OCI-LY3 (cell line): Measurements from ENCODE around the gene MYBPC2.

Source experiments
- H2AFZ ChIP-seq: fragments of 200-600, 300-600 bp; shearing (Covaris generic); 2 replicates; pipeline ENCODE4 v1.6.0; 2014; ENCODE audit warnings: antibody characterized with exemption, low read depth, low read length
- H3K27ac ChIP-seq: fragments of 200-600, 300-600 bp; sonication (generic); 2 replicates; pipeline ENCODE4 v1.5.1; 2014; ENCODE audit warnings: mild to moderate bottlenecking, low read length, moderate library complexity, mixed read lengths
- H3K27me3 ChIP-seq: fragments of 200-600, 300-600 bp; sonication (generic); 2 replicates; pipeline ENCODE4 v1.6.1; 2014; ENCODE audit warnings: low read depth, low read length, mixed read lengths
- H3K36me3 ChIP-seq: fragments of 200-600, 300-600 bp; sonication (generic); replicated peaks from 2 replicates; pipeline ENCODE3; 2014; ENCODE audit warnings: low read depth, low read length, mixed read lengths
- H3K4me1 ChIP-seq: fragments of 300-600, 200-600 bp; sonication (generic); 2 replicates; pipeline ENCODE4 v1.6.1; 2014; ENCODE audit warnings: low read length, mixed read lengths
- H3K4me2 ChIP-seq: fragments of 200-600, 300-600 bp; sonication (generic); 2 replicates; pipeline ENCODE4 v1.6.1; 2014; ENCODE audit warnings: low read length, mixed read lengths
- H3K4me3 ChIP-seq: fragments of 300-600, 200-600 bp; sonication (generic); 2 replicates; pipeline ENCODE4 v1.5.1; 2014; ENCODE audit warnings: antibody characterized with exemption, mild to moderate bottlenecking, low read length, moderate library complexity
- H3K79me2 ChIP-seq: fragments of 300-600, 200-600 bp; shearing (Covaris generic); 2 replicates; pipeline ENCODE4 v1.6.1; 2014; ENCODE audit warnings: mild to moderate bottlenecking, low read length, mixed read lengths
- H3K9ac ChIP-seq: fragments of 300-600, 200-600 bp; shearing (Covaris generic); 2 replicates; pipeline ENCODE4 v1.6.0; 2014; ENCODE audit warnings: mild to moderate bottlenecking, low read length, moderate library complexity
- H3K9me3 ChIP-seq: fragments of 200-600, 300-600 bp; shearing (Covaris generic); 2 replicates; pipeline ENCODE4 v1.6.1; 2014; ENCODE audit warnings: low read length, mixed read lengths; ENCODE audit not compliant: insufficient read depth
- H4K20me1 ChIP-seq: fragments of 200-600, 300-600 bp; sonication (generic); 2 replicates; pipeline ENCODE4 v1.6.1; 2016; ENCODE audit warnings: low read length, mixed read lengths; ENCODE audit not compliant: insufficient read depth
- EZH2phosphoT487 ChIP-seq: fragments of 200-600 bp; shearing (Covaris generic); IDR thresholded peaks from 2 replicates; pipeline ENCODE4 v1.6.1; 2018; ENCODE audit warnings: antibody characterized with exemption, mixed run types, low read depth
- TF ChIP-seq, protein P1 (sequence below): fragments of 200-600, 300-600 bp; sonication (generic); IDR thresholded peaks from 2 replicates; pipeline ENCODE4 v1.5.1; 2014; ENCODE audit warnings: antibody characterized with exemption, low read length, low read depth

Gene MYBPC2

DNA sequence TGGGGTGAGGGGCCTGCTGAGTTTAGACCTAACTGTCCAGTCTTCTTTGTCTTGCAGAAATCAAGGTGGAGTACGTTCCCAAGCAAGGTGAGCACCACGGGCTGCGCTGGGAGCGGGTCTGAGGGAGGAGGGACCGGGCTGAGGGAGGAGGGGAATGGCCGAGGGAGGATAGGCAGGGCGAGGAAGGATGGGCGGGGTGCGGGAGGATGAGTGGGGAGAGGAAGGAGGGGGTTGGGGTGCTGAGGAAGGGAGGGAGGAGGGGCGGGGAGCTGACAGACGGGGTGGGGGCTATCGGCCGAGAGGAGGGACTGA is 18.5 kb downstream of the MYBPC2 start:
- Histone ChIP-seq H3K27me3 (no peaks in the 10 kb centered on the region), H3K9ac (no peak overlapping the region), H3K36me3 (no peaks in the 10 kb centered on the region), H3K4me3 (no peak overlapping the region), H3K27ac (no peak overlapping the region), H2AFZ (no peak overlapping the region), H3K4me2 (no peak overlapping the region), H4K20me1 (no peaks in the 10 kb centered on the region), H3K4me1 (peaks cover 4% of the 10 kb centered on the region; the same call in 1 of the 2 replicates), H3K79me2 (no peaks in the 10 kb centered on the region), H3K9me3 (no peaks in the 10 kb centered on the region)
- no peak for TF ChIP-seq EZH2phosphoT487
- TF ChIP-seq, protein P1, sequence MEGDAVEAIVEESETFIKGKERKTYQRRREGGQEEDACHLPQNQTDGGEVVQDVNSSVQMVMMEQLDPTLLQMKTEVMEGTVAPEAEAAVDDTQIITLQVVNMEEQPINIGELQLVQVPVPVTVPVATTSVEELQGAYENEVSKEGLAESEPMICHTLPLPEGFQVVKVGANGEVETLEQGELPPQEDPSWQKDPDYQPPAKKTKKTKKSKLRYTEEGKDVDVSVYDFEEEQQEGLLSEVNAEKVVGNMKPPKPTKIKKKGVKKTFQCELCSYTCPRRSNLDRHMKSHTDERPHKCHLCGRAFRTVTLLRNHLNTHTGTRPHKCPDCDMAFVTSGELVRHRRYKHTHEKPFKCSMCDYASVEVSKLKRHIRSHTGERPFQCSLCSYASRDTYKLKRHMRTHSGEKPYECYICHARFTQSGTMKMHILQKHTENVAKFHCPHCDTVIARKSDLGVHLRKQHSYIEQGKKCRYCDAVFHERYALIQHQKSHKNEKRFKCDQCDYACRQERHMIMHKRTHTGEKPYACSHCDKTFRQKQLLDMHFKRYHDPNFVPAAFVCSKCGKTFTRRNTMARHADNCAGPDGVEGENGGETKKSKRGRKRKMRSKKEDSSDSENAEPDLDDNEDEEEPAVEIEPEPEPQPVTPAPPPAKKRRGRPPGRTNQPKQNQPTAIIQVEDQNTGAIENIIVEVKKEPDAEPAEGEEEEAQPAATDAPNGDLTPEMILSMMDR: no peak

DNA sequence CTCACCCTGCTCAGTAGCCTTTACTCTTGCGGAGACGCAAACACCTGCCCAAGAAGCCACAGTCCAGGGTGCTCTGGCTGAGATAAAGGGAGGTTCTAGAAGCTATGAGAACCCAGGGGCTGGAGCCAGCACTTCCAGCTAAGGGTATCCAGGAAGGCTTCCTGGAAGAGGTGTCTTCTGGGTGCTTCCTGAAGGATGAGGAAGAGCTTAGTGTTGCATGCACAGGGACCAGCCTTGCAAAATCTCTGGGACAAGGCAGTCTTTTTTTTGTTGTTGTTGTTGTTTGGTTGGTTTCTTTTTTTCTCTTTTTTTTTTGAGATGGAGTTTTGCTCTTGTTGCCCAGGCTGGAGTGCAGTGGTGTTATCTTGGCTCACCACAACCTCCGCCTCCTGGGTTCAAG is 20.6 kb downstream of the MYBPC2 start:
- no peaks in the 10 kb centered on the region for H3K36me3 ChIP-seq
- no peaks in the 10 kb centered on the region for H3K27me3 ChIP-seq
- H3K27ac ChIP-seq: no peak overlapping the region
- no peak overlapping the region for H3K4me3 ChIP-seq
- no peaks in the 10 kb centered on the region for H3K79me2 ChIP-seq
- TF ChIP-seq EZH2phosphoT487: no peak
- TF ChIP-seq, protein P1: no peak
- no peaks in the 10 kb centered on the region for H3K9me3 ChIP-seq
- H4K20me1 ChIP-seq: no peaks in the 10 kb centered on the region
- peaks cover 4% of the 10 kb centered on the region; the same call in 1 of the 2 replicates for H3K4me1 ChIP-seq
- no peak overlapping the region for H3K4me2 ChIP-seq
- H3K9ac ChIP-seq: no peak overlapping the region
- H2AFZ ChIP-seq: no peak overlapping the region

DNA sequence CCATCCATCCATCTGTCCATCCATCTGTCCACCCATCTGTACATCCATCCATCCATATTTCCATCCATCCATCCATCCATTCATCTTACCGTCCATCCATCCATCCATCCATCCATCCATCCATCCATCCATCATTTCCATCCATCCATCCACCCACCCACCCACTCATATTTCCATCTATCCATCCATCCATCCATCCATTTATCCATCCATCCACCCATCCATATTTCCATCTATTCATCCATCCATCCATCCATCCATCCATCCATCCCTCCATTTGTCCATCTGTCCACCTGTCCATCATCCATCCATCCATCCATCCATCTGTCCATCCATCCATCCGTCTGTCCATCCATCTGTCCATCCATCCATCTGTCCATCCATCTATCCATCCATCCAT is 23.3 kb downstream of the MYBPC2 start:
- Histone ChIP-seq H3K4me2 (no peak overlapping the region), H3K27me3 (no peaks in the 10 kb centered on the region), H3K9ac (no peak overlapping the region), H3K79me2 (no peaks in the 10 kb centered on the region), H2AFZ (no peak overlapping the region), H3K9me3 (no peaks in the 10 kb centered on the region), H3K36me3 (no peaks in the 10 kb centered on the region), H3K4me1 (peaks cover 19% of the 10 kb centered on the region), H3K27ac (no peak overlapping the region), H3K4me3 (no peak overlapping the region), H4K20me1 (no peaks in the 10 kb centered on the region)
- no peak for TF ChIP-seq EZH2phosphoT487
- TF ChIP-seq, protein P1: no peak

DNA sequence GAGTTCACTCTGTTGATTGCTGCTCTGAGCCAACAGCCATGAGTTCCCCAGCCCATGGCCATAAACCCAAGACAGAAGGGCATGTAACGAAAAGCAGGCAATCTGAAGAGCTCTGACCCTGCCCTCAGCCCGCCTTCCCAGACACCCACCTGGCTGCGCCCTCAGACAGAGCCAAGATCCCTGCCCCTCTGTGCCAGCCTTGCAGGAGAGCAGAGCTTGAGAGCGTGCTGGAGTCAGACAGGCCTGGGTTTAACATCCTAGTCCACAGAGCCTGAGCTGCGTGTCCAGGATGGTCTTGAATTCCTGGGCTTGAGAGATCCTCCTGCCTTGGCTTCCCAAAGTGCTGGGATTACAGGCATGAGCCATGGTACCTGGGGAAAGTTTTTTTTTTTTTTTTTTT is 24.6 kb downstream of the MYBPC2 start:
- no peaks in the 10 kb centered on the region for H3K79me2 ChIP-seq
- H2AFZ ChIP-seq: no peak overlapping the region
- no peak overlapping the region for H3K4me2 ChIP-seq
- H3K9me3 ChIP-seq: no peaks in the 10 kb centered on the region
- no peak for TF ChIP-seq EZH2phosphoT487
- TF ChIP-seq, protein P1: no peak
- H3K4me1 ChIP-seq: peaks cover 25% of the 10 kb centered on the region
- no peaks in the 10 kb centered on the region for H4K20me1 ChIP-seq
- no peak overlapping the region for H3K4me3 ChIP-seq
- H3K9ac ChIP-seq: no peak overlapping the region
- H3K27ac ChIP-seq: no peak overlapping the region
- H3K36me3 ChIP-seq: no peaks in the 10 kb centered on the region
- H3K27me3 ChIP-seq: no peaks in the 10 kb centered on the region
